Nephron (organoid): ENCODE measurements around the gene PTHLH.

ENCODE experiments used
- H3K27ac Mint-ChIP-seq, 3 experiments: 2 replicates each; pipeline ENCODE4 v1.8.0; 2020; ENCODE audit warnings: mixed read lengths in 3 of 3, mild to moderate bottlenecking in 2 of 3, moderate library complexity in 1 of 3
- H3K27me3 Mint-ChIP-seq: 2 replicates; pipeline ENCODE4 v1.8.0; 2021; ENCODE audit warnings: low read depth, mild to moderate bottlenecking, moderate library complexity, mixed read lengths
- H3K36me3 Mint-ChIP-seq: 2 replicates; pipeline ENCODE4 v1.8.0; 2020; ENCODE audit warnings: low read depth, mixed read lengths
- H3K4me1 Mint-ChIP-seq: 2 replicates; pipeline ENCODE4 v1.8.0; 2020; ENCODE audit warnings: mixed read lengths
- H3K4me3 Mint-ChIP-seq, 3 experiments: 2 replicates each; pipeline ENCODE4 v1.8.0; 2020; ENCODE audit warnings: mild to moderate bottlenecking in 3 of 3, mixed read lengths in 3 of 3, moderate library complexity in 2 of 3
- H3K9me3 Mint-ChIP-seq: 2 replicates; pipeline ENCODE4 v1.8.0; 2020; ENCODE audit warnings: mixed read lengths
- CTCF ChIP-seq, 3 experiments: fragments of 200-600 bp; sonication (generic); IDR thresholded peaks; one replicate each; pipeline ENCODE4 v1.5.0; 2021; ENCODE audit warnings: antibody characterized with exemption in 3 of 3; ENCODE audit not compliant: unreplicated experiment in 3 of 3

Gene PTHLH

DNA sequence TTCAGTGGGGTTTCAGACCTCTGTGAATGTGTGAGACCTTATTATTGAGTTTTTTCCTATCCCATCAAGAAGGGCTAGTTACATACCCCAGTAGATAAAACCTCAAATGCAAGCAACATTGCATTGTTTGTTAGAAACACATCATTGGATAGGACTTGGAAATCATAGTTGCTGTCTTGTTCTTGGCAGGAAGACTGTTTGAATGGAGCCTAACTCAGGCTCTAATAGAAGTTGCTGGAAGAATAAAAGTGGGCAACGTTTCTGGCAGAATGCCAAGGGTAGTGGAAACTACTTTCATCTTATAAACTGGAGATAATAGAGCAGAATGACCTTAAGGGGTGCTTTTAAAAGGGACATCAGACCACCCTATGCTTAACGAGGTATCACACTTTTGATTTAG, 9.9 kb upstream of the PTHLH start:
- peaks cover 3% of the 10 kb centered on the region for H3K9me3 Mint-ChIP-seq
- peaks cover 51% of the 10 kb centered on the region for H3K27me3 Mint-ChIP-seq
- H3K36me3 Mint-ChIP-seq: no peaks in the 10 kb centered on the region
- no peaks in the 10 kb centered on the region for H3K4me1 Mint-ChIP-seq
- TF ChIP-seq CTCF (IDR thresholded peaks at IDR 0.05; ENCODE audit: unreplicated experiment in 3 of 3): no peak
- no peak overlapping the region for H3K27ac Mint-ChIP-seq
- H3K4me3 Mint-ChIP-seq: no peak overlapping the region

- Mint-ChIP-seq H3K27ac (no peak overlapping the region), H3K4me3 (no peak overlapping the region), H3K27me3 (peaks cover 56% of the 10 kb centered on the region), H3K4me1 (no peaks in the 10 kb centered on the region), H3K9me3 (peaks cover 3% of the 10 kb centered on the region), H3K36me3 (no peaks in the 10 kb centered on the region)
- no peak for TF ChIP-seq CTCF (IDR thresholded peaks at IDR 0.05; ENCODE audit: unreplicated experiment in 3 of 3)
Observed at GRCh38 chr12:27981874-27982273, 9.3 kb upstream of the PTHLH start.

DNA sequence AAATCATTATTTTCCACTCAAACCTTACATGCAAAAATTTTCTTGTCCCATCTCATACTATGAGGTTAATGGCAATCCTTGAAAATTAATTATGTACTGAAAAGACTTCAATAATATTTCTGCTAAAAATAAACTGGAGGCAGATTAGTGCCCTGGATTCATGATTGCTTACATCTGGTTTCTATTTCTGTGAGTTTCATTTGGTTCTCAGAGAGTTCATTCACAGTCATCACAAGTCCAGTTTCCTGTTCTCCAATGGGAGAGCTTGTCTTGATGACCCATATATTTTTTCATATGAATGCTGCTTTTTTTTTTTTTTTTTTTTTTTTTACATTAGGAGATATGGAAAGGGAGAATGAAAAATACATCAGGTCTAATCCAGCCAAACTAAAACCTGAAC, 6.6 kb upstream of the PTHLH start:
- Mint-ChIP-seq H3K4me3 (no peak overlapping the region), H3K9me3 (peaks cover 3% of the 10 kb centered on the region)

DNA sequence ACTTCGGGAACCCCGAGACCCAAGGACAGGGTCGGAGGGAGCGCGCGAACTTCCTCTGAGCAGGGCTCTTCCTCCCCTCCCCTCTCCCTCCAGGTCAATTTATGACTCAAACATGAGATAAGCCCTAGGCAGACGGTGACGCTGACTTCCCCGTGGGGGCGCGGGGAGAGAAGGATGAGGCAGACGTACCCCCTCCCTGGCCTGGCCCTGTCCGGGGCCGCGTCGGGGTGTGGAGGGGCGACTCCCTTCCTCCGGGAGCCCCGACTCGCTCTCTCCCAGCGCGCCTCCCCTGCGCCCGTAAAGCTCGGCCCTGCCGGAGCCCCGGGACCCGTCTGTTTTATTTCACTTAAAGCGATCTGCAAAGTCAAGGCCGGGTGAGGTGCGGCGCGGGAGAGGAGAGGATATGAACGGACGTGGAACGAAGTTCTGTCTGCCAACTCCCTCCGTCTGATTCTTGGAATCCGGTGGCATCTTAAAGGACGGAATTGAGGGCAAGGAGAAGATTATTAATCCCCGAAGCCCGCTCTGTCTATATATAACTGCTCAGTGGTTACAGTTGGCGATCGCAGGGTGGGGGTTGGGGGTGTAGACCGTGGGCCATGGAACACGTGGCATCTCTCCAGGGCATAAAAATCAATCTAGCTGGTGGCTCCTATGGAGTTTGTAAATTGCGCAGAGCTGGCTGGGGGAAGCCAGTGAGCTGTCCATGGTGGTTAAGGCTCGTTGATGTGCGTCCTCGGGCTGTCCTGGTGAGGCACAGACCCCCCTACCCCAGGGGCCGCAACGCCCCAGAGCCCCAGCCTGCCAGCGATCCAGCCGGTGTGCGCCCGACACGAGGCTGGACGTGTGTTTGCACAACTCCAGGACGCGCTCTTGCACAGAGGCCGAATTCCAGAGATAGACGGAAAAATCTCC, 2.9 kb upstream of the PTHLH start:
- TF ChIP-seq CTCF (IDR thresholded peaks at IDR 0.05; ENCODE audit: unreplicated experiment in 3 of 3): no peak
- Mint-ChIP-seq H3K4me1 (peaks cover 23% of the 10 kb centered on the region), H3K27me3 (peaks cover 100% of the 10 kb centered on the region), H3K36me3 (no peaks in the 10 kb centered on the region), H3K27ac (no peak overlapping the region), H3K4me3 (peak overlapping the region; percentile 64 to 75 (median 74)), H3K9me3 (peaks cover 3% of the 10 kb centered on the region)

More for the DNA sequence above, 6.6 kb upstream of the PTHLH start:
- Mint-ChIP-seq H3K4me1 (peaks cover 7% of the 10 kb centered on the region), H3K27ac (no peak overlapping the region), H3K36me3 (no peaks in the 10 kb centered on the region), H3K27me3 (peaks cover 83% of the 10 kb centered on the region)
- no peak for TF ChIP-seq CTCF (IDR thresholded peaks at IDR 0.05; ENCODE audit: unreplicated experiment in 3 of 3)

- H3K4me3 Mint-ChIP-seq: peak overlapping the region; percentile 42 to 64 (median 61)
- peaks cover 25% of the 10 kb centered on the region for H3K4me1 Mint-ChIP-seq
- H3K9me3 Mint-ChIP-seq: peaks cover 3% of the 10 kb centered on the region
- no peaks in the 10 kb centered on the region for H3K36me3 Mint-ChIP-seq
- no peak for TF ChIP-seq CTCF (IDR thresholded peaks at IDR 0.05; ENCODE audit: unreplicated experiment in 3 of 3)
- peaks cover 97% of the 10 kb centered on the region for H3K27me3 Mint-ChIP-seq
- H3K27ac Mint-ChIP-seq: no peak overlapping the region
Observed at GRCh38 chr12:27974735-27975221, 2.2 kb upstream of the PTHLH start.
